DMS 273 treated with DMSO at 0.1 percent for 48 hours (cell line): ENCODE data around the gene ARID4B.
"Not testable (repeated sequence)": the region's sequence is repeated elsewhere in the genome, so short reads cannot be mapped to it uniquely, and the experiment has no call there.

Experiments
- DNase-seq: peaks from one replicate; lab custom pipeline; 2025; lab: John Stamatoyannopoulos, UW

The ARID4B gene, protein sequence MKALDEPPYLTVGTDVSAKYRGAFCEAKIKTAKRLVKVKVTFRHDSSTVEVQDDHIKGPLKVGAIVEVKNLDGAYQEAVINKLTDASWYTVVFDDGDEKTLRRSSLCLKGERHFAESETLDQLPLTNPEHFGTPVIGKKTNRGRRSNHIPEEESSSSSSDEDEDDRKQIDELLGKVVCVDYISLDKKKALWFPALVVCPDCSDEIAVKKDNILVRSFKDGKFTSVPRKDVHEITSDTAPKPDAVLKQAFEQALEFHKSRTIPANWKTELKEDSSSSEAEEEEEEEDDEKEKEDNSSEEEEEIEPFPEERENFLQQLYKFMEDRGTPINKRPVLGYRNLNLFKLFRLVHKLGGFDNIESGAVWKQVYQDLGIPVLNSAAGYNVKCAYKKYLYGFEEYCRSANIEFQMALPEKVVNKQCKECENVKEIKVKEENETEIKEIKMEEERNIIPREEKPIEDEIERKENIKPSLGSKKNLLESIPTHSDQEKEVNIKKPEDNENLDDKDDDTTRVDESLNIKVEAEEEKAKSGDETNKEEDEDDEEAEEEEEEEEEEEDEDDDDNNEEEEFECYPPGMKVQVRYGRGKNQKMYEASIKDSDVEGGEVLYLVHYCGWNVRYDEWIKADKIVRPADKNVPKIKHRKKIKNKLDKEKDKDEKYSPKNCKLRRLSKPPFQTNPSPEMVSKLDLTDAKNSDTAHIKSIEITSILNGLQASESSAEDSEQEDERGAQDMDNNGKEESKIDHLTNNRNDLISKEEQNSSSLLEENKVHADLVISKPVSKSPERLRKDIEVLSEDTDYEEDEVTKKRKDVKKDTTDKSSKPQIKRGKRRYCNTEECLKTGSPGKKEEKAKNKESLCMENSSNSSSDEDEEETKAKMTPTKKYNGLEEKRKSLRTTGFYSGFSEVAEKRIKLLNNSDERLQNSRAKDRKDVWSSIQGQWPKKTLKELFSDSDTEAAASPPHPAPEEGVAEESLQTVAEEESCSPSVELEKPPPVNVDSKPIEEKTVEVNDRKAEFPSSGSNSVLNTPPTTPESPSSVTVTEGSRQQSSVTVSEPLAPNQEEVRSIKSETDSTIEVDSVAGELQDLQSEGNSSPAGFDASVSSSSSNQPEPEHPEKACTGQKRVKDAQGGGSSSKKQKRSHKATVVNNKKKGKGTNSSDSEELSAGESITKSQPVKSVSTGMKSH (N-terminal part only)

DNA sequence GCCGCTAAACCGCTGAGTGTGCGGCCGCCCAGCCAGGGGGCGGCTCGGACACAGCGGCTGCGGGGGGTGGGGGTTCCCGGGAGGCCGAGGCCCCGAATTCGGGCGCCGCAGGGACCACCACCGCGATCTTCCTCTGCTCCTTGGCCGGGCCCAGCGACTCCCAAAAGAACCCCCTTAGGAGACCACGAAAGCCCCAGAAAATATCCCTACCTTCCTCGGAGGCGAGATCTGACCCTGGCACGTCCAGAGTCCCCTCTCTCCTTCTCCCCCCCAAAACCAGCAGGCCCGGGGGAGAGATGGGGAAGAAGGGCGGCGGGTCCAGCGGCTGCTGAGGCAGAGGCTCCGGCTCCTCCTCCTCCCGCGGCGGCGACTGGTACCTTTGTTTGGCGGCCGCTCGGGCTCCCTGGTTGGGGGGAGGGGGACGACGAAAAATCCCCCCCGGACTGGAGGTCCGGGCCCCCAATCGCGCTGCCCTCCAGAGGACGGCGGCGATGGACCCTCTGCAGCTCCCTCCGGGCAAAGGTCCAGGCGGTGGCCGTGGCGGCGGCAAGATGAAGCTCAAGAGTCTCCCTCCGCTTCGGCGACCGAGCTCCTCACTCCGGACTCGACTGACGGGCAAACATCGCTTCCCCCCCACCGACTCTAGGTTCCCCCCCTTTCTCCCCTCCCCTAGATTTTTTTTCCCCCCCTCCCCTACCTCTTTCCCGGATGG lies at the start of gene ARID4B:
Gene ARID4B, minus strand, starts transcription at position 621 of the 712 bp plus-strand sequence. CDS start 1,260 bp downstream, outside the sequence.
- no peak for DNase-seq

DNA sequence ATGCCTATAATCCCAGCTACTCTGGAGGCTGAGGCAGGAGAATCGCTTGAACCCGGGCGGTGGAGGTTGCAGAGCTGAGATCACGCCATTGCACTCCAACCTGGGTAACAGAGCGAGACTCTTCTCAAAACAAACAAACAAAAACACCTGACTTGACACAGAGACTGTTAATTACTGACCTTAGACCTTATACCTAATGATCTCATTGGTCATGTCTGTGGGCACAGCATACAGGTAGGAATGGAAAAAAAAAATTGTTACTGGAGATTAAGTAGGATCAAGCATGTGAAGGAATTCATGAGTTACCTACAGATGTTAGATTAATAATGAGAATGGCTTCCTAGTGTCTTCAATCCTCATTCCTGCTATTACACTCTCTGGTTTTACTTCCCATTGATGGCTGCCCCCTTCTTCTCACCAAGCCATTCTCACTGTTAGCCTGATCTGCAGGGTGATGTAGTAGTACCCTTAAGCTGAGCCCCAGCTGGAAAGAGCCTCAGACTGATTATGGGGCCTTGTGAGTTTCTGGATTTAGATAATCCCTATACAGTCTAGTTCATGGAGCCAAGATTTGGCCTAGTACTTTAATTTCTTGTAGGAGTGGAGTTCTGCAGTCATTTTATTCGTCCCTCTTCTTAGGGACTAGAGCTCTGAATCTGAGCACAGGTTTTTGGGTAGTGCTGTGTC lies 48.1 kb upstream of the ARID4B start:
- no peak for DNase-seq

DNA sequence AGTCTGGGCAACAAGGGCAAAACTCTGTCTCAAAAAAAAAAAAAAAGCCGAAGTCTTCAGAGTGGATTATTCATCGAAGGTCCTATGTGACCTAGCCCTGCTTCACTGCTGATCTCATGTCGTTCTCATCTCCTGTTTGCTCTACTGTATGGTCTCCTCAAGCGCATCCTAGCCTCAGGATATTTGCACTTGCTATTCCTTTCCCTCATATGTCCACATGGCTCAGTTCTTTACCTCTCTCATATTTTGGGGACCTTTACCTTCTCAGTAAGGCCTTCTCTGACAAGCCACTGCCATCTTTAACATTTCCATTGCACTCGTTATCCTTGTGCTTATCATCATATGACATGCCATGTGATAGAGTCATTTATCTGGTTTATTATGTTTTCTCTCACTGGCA lies 41.8 kb upstream of the ARID4B start:
- no peak for DNase-seq

DNA sequence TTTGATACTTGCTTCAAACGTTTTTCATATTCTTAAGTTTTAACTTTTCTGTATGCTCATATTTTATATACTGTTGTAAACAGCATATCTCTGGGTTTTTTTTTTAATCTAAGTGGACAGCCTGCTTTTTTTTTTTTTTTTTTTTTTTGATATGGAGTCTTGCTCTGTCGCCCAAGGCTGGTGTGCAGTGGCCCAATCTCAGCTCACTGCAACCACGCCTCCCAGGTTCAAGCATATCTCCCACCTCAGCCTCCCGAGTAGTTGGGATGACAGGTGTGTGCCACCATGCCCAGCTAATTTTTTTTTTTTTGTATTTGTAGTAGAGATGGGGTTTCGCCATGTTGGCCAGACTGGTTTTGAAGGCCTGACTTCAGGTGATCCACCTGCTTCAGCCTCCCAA lies 40.4 kb upstream of the ARID4B start:
- no peak for DNase-seq

DNA sequence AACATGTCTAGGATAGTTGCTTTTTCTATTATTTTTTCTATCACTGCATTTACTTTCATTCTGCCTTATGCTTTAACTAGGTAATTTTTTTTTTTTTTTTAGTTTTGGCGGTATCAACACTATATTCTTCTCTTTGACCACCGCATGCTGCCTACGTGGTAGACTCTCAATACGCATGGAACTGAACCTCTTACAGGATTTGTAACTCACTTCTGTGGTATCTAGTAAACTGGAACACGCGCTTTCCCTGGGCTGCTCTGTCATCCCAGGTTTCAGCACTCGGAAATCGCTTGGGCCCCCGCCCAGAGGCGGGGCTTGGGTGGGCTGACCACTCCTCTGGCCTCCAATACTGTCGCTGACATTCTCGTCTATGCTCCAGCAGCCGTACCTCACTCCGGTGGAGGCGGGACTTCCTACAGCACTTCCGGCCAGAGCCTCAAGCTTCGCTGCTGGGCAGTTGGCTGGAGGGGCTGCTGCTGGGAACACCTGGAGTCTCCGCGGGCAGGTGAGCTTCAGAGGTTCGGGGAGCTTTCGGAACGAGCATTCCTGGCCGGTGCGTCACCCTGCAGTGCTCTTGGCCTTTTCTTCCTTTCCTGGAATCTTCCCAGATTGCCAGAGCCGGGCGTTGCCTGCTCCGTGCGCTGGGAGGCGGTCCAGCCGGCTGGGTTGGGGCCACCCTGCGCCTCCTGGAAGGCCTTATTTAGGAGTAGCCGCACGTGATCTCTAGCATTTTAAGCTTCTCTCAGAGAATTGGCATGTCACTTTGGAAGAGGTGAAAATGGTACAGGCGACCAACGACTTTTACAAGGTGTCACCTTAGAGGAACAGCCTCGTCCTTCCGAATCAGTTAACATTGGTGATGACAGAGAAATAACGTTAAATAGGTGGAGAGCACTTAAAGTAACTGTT lies 39.3 kb upstream of the ARID4B start, which contains the start of gene TBCE:
Gene TBCE, plus strand, starts transcription at position 428 of the 909 bp plus-strand sequence. CDS start 12,623 bp downstream, outside the sequence.
- DNase-seq: peak; percentile 96

DNA sequence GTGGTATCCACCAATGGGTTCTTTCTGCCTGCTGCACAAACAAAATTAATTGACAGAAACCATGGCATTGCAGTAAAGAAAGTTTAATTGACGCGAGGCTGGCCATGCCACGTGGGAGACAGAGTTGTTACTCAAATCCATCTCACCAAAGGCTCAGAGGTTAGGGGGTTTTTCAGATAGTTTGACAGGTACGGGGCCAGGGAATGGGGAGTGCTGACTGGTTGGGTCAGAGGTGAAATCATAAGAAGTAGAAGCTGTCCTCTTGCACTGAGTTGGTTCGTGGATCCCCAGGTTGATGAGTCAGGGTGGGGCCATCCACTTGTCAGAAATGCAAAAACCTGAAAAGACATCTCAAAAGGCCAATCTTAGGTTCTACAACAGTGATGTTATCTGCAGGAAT lies 38.3 kb upstream of the ARID4B start:
- no peak for DNase-seq

DNA sequence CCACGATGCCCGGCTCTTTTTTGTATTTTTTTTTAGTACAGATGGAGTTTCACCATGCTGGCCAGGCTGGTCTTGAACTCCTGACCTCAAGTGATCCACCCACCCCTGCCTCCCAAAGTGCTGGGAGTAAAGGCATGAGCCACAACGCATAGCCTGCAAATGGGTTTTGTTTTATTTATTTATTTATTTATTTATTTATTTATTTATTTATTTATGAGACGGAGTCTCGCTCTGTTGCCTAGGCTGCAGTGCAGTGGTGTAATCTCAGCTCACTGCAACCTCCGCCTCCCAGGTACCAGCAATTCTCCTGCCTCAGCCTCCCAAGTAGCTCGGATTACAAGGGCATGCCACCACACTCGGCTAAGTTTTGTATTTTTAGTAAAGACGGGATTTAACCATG lies 36.2 kb upstream of the ARID4B start:
- not testable (repeated sequence) for DNase-seq

DNA sequence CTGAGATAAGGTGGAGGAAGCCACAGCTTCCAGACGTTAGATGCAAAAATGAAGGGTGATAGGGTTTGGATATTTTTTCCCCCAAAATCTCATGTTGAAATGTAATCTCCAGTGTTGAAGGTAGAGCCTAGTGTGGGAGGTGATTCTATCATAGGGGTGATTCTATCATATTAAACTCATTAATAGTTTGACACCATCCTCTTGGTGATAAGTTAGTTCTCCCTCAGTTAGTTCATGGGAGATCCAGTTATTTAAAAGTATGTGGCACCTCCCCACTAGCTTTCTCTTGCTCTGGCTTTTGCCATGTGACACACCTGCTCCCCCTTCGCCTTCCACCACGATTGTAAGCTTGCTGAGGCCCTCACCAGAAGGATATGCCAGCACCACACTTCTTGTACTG lies 30.9 kb upstream of the ARID4B start:
- DNase-seq: no peak

DNA sequence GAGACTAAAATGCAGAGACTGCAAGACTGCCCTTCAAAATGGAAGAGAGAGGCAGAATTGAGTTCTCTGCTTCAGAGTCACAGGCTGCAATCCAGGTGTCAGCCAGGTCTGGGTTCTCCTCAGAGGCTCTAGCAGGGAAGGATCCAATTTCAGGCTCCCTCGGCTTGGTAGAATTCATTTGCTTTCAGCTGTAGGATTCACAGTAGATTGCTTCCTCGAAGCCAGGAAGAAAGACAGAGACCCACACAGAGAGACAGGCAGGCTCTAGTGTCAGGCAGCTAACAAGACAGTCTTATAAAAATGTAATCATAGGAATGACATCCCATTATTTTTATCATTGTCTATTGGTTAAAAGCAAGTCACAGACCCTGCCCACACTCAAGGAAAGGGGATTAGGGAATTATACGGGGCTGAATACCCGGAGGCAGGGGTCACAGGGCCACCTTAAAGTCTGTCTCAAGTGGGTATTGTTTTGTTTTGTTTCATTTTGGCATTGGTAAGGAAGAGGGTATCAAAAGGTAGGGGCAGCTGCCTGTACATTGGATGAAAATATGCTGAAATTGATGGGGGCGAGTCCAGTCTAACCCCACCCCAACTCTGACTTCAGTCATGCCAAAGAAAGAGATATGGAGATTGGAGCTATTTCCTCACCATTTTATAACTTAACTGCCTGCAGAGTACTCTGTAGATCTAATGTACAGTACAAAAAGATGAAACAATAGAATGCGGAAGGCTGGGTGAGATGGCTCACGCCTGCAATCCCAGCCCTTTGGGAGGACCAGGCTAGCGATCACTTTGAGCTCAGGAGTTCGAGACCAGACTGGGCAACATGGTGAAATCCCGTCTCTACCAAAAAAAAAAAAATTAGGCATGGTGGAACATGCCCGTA lies 29.8 kb upstream of the ARID4B start:
- no peak for DNase-seq

DNA sequence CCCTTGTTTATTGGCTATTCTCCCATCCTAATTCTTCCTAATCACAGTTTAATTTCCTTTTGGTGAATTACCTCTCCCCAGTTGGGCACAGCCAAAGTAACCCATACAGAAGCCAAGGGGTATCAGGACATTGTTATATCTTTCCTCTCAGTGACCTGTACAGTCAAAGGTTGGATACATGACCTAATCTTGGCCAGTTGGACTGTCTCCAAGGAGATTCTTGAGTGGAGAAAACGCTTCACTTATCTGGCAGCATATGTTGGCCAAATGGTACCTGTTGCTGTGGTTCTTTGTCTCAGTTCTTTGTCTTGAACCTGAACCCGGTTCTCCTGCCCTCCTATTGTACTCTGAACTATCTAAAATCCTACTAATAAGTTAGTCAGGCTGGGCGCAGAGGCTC lies 23.9 kb upstream of the ARID4B start:
- DNase-seq: no peak

DNA sequence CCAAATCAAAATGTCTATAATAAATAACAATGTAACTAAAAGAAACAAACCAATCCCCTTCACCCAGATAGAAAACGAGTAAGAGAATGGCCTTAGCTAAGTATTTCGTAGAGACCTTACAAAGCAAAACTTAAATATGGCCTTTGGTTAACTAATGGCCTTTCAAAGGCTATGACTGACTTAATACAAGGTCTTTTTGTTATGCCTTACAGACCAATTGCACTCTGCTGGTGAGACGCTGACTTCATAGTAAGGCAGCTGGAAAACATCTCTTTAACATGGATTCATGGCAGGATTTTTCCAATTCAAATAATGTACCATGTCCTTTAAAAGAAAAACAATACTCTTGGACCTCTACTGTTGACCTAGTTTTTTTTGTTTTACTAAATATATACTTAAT lies 23.5 kb upstream of the ARID4B start:
- no peak for DNase-seq

DNA sequence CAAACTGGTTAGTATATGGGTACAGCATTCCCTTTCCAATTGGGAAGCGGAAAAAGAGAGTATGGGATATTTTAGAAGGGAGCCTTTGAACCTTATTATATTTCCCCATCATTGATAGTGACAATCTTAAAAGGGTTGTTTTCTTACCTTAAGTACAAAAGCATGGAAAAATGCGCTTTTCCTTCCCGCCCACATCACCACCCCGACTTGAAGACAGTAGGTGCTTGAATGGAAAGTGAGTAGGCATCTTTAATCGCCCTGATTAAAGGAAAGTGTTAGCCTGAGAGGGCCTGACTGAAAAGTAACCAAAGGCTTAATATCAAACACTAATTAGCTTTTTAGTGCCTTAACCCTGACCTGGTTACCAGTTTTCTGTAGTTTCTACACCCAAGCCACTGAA lies 15.7 kb upstream of the ARID4B start:
- DNase-seq: no peak

DNA sequence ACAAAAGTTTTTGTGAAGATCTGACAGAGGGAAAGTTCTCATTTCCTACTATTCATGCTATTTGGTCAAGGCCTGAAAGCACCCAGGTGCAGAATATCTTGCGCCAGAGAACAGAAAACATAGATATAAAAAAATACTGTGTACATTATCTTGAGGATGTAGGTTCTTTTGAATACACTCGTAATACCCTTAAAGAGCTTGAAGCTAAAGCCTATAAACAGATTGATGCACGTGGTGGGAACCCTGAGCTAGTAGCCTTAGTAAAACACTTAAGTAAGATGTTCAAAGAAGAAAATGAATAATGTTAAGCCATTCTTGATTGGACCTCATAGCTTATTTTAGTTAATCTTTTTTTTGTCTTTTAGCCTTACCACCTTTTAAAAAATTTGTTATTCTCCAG lies 14.5 kb upstream of the ARID4B start:
- DNase-seq: no peak

DNA sequence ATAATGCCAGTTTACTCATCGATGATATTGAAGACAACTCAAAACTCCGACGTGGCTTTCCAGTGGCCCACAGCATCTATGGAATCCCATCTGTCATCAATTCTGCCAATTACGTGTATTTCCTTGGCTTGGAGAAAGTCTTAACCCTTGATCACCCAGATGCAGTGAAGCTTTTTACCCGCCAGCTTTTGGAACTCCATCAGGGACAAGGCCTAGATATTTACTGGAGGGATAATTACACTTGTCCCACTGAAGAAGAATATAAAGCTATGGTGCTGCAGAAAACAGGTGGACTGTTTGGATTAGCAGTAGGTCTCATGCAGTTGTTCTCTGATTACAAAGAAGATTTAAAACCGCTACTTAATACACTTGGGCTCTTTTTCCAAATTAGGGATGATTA lies 14.1 kb upstream of the ARID4B start:
- no peak for DNase-seq

DNA sequence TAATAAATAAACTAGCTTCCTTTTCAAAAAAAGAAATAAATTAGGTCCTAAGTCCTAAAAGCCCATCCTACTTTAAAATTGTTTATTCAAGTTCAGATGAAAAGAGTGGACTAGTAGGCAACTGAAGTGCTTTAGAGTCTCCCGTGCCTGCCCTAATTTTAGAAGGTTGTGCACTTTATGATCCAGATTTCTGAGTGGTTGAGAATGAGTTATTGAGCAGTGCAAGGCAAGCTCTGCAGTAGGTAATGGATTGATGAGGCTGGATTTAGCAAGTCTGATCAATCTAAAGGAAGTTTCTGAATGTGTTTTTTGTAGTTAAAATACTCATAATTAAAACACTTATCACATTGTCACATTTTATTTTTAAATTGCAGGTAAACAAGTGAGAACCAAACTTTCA lies 13.4 kb upstream of the ARID4B start:
- no peak for DNase-seq

DNA sequence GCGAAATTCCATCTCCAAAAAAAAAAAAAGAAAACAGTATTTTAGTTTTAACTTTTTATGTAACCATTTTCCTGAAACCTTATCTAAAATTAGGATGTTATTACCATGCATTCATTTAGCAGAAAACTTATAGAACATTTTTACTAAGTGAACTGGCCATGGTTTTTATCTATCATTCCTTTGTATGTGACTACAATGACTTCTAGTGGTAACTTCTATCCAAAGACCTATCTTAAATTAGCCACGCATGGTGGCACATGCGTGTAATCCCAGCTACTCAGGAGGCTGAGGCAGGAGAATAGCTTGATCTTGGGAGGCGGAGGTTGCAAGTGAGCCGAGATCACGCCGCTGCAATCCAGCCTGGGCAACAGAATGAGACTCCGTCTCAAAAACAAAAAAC lies 11.8 kb upstream of the ARID4B start:
- no peak for DNase-seq

DNA sequence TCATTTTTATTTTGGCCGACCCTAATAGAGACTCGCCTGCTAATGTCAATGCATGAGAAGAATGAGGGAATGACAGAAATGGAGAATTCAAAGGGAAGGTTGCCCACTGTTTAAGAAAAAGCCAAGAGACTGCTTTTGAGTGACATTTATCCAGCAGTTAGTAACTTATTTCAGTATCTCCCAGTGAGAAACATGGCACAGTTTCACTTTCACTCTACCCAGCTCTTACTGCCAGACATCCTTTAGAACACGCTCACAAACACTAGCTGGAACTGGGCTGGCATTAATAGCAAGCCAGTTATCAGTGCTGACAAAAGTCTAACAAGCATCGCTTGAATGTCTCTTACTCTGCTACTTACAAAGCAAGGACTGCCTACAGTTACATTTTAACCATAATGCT lies 8.9 kb upstream of the ARID4B start:
- DNase-seq: no peak

DNA sequence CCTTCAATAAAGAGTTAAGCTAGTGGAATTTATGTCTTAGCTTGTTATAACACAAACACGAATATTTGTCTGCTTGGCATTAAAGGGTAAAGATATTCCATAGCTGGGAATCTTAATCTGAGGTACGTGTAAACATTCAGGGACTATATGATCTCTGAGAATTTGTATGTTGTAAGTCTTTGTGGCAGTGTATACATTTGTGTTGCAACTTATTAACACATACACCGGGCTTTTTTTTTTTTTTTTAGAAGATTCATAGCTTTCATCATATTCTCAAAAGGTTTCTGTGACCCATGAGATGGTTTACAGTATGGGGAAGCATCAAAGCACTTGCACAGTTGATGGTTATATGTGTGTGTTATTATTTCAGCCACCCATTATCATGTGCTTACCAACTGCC lies 3.4 kb upstream of the ARID4B start:
- DNase-seq: no peak

DNA sequence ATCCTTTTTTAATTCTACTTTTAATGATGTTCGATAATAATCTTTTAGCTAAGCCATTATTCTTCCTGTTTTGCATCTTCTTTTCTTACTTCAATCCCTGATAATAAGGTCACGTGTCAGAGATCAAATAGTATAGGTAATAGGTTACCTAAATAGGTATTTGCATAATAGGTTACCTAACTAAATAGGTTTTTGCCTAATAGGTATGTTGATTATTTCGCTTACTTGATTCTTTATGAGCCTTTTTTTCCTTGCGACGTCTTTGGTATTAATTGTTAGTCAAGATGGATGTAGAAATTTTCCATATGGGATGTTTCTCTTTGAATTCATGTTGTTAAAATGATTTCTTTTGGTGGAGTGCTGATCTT lies 2.9 kb upstream of the ARID4B start:
- no peak for DNase-seq
